ENCODE results near the gene CYP46A1. TPM values are rescaled to one million over a fixed set of nuclear protein-coding genes. Genes with fewer than 3 reads are reported as not detected.

The CYP46A1 gene
- total RNA-seq, 1 experiment from 2014 or later, result 0.59 TPM

- H2BK120ac ChIP-seq (ENCODE audit: low read depth, low read length, poor library complexity, severe bottlenecking), result no peak overlapping the region
- peaks cover 6 to 23% of the 10 kb centered on the region in 2 experiments for H3K4me1 Mint-ChIP-seq
- no CpG with 5 or more reads among the region's 4 CpGs for WGBS (ENCODE audit: extremely low coverage, insufficient read length, low lambda C conversion rate)
- no peaks in the 10 kb centered on the region; a peak in 1 of 5 replicates for H3K9me3 Mint-ChIP-seq
- H4K20me1 ChIP-seq (ENCODE audit: control insufficient read depth, insufficient read depth, insufficient read length), result no peaks in the 10 kb centered on the region
- H3K79me2 ChIP-seq (ENCODE audit: insufficient read depth, low read length), result no peaks in the 10 kb centered on the region
- H2AK5ac ChIP-seq (ENCODE audit: insufficient read length, low read length), result no peak overlapping the region
- H3T11ph ChIP-seq (ENCODE audit: low read length), result no peak overlapping the region
- H3K4ac ChIP-seq (ENCODE audit: low read depth, low read length), result no peak overlapping the region
- no peak overlapping the region for H3K18ac ChIP-seq (ENCODE audit: insufficient read length, low read depth, low read length)
- H3K14ac ChIP-seq (ENCODE audit: insufficient read depth, low read length), result no peak overlapping the region
- no peaks in the 10 kb centered on the region for H3K79me1 ChIP-seq (ENCODE audit: insufficient read depth, low read depth, low read length, poor library complexity, severe bottlenecking)
- H2BK15ac ChIP-seq (ENCODE audit: low read depth, low read length), result no peak overlapping the region
- H3K27me3 ChIP-seq (ENCODE audit: insufficient read depth, low read length), result no peaks in the 10 kb centered on the region
- no peak for TF ChIP-seq CTCF (conservative IDR thresholded peaks at IDR 0.05)
- H3K9me3 ChIP-seq (ENCODE audit: control insufficient read depth, low read depth, low read length), result no peaks in the 10 kb centered on the region
- no peak overlapping the region for H3K9ac ChIP-seq (ENCODE audit: extremely low read depth, insufficient read length, low read length)
- H3K27me3 Mint-ChIP-seq (ENCODE audit: low read depth), result peaks cover 5% of the 10 kb centered on the region; the same call in 1 of the 2 replicates
- H3K56ac ChIP-seq (ENCODE audit: insufficient read length, low read depth, low read length), result no peak overlapping the region
- no peak overlapping the region for H4K91ac ChIP-seq (ENCODE audit: insufficient read length, low read depth, low read length)
- H3K4me1 ChIP-seq (ENCODE audit: insufficient read depth, low read length), result no peaks in the 10 kb centered on the region
- no peaks in the 10 kb centered on the region for H3K36me3 Mint-ChIP-seq (ENCODE audit: insufficient read depth in 1 of 3, low read depth in 3 of 3)
- no peak overlapping the region for H2BK5ac ChIP-seq (ENCODE audit: insufficient read length, low read length)
- no peak overlapping the region for H2BK12ac ChIP-seq (ENCODE audit: insufficient read length, low read depth, low read length)
- no peak for DNase-seq
- H3K23ac ChIP-seq (ENCODE audit: insufficient read length, low read depth, low read length), result no peak overlapping the region
- H4K5ac ChIP-seq (ENCODE audit: insufficient read length, low read depth, low read length), result no peak overlapping the region
- H3K23me2 ChIP-seq (ENCODE audit: insufficient read length, low read depth, low read length, poor library complexity, severe bottlenecking), result peaks cover 4% of the 10 kb centered on the region
- H3K4me3 Mint-ChIP-seq, result no peak overlapping the region; a peak in 1 of 5 replicates
- H2AFZ ChIP-seq (ENCODE audit: low read length), result no peak overlapping the region
- H3K27ac Mint-ChIP-seq, result no peak overlapping the region; a peak in 1 of 7 replicates
- no peak overlapping the region for H3K4me2 ChIP-seq (ENCODE audit: insufficient read depth, insufficient read length, low read length)
- no peak overlapping the region for H2BK20ac ChIP-seq (ENCODE audit: low read depth, low read length, poor library complexity, severe bottlenecking)
- no peak overlapping the region for H4K8ac ChIP-seq (replicated peaks; ENCODE audit: insufficient read length, low read depth, low read length)
- no peak overlapping the region for H3K27ac ChIP-seq (ENCODE audit: insufficient read length, low read depth, low read length)
Measured at GRCh38 chr14:99728981-99729451, 44.9 kb downstream of the CYP46A1 start.

Measured in H9 (cell line).